NB4 (cell line): ENCODE data around the gene FAM177B.

Experiments
- CTCF ChIP-seq: IDR thresholded peaks from one replicate; pipeline ENCODE4 v1.5.1; 2012; ENCODE audit warnings: low read depth, low read length
- MAX ChIP-seq: IDR thresholded peaks from 2 replicates; pipeline ENCODE4 v1.6.1; 2011; ENCODE audit warnings: low read depth, low read length
- MYC ChIP-seq: IDR thresholded peaks from 2 replicates; pipeline ENCODE4 v1.6.1; 2011; ENCODE audit warnings: low read depth, low read length
- POLR2A ChIP-seq: IDR thresholded peaks from 2 replicates; pipeline ENCODE4 v1.6.1; 2011; ENCODE audit warnings: mild to moderate bottlenecking; ENCODE audit not compliant: insufficient read length; ENCODE audit errors: extremely low read depth

GRCh38 chr1:222784916-222785315 lies 47.9 kb downstream of the FAM177B start:
- TF ChIP-seq CTCF (no peak), MAX (no peak), POLR2A (no peak), MYC (no peak)
